Endothelial cell of hepatic sinusoid (primary cell): ENCODE results near the gene RPN2.

ENCODE experiments used
- in situ Hi-C: cut with HindIII; loops from 2 replicates; pipeline ENCODE4 v1.10.0; 2017; ENCODE audit warnings: low sequenced_read_pairs

Gene RPN2

DNA sequence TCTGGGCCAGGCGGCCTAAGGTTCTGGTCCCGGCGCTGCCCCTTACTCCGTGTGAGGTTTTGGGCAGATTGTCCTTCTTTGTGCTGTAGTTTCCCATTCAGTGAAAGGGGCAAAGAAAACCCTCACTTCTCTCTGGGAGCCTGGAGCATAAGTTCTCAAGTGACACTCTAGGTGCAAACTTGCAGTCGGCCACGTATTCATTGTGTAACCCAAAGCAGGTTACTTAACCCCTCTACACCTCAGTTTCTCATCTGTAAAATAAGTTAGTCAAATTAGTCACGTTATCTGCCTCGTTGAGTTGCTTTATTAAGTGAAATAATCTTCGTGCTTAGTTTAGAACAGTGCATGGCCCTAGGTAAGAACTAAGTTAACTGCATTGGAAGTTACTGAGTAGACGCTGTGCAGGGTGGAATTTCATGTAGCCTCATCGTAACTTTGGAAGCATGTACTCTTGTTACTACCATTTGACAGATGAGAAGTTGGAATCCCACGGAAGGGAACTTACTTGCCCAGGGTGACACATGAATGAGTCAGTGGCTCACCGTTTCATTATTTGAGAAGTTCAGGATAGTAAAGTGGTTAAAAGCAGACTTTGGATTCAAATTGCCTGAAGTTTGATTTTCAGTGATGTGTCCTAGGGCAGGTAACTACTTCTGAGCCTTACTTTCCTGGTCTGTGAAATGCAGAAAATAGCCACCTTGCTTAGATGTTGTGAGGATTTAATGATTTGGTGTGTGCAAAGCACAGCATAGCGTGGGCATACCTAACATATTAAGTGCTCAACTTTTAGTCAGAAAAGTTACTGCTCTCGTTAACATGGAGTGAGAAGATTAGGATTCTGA is 774 bp downstream of the RPN2 start:
- in situ Hi-C loops: no loop called here

DNA sequence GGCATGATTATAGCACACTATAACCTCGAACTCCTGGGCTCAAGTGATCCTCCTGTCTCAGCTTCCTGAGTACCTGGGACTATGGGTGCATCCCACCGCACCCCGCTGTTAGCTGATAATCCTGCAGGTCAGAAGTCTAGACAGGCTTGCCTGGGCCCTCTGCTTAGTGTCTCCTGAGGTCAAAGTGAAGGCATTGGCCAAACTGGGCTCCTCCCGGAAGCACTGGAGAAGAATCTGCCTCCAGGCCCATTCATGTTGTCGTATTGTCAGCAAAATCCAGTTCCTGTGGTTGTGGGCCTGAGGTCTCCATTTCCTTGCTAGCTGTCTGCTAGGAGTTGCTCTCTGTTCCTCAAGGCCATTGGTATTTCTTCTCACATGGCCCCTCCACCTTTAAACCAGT is 6.6 kb downstream of the RPN2 start:
- in situ Hi-C loops: no loop called here

DNA sequence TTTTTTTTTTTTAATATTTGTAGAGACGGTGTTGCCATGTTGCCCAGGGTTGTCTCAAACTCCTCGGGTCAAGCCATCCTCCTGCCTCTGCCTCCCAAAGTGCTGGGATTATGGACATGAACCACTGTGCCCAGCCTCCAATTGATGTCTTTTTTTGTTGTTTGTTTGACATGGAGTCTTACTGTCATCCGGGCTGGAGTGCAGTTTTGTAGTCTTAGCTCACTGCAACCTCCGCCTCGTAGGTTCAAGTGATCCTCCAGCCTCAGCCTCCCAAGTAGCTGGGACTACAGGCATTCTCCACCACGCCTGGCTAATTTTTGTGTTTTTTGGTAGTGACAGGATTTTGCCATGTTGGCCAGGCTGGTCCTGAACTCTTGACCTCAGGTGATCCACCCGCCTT is 9.7 kb downstream of the RPN2 start:
- in situ Hi-C loops: no loop called here

DNA sequence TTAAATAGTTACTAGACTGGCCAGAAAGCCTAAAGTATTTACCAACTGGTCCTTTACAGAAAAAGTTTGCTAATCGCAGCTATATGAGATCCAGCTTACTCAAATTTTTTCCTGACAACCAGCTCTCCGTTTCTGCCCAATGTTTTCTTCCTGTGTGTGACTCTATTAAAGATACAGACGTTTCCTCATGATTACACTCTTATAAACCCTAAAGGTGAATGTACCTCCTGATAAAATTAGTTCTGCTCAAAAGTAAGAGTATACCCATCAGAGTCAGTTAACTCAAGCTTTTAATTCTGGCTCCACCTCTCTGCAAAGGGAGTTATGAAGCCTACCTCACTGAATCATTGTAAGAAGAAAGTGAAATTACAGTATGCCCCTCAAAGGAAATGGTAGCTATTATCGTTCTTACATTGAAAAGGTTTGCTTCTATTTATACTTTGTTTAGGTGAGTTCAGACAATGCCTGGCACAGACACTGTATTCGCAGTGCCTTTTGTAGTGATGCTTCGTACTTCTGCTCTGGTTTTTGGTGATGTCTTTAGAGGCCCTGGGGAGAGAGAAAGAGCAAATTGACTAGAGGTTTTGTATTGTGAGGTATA is 10.4 kb downstream of the RPN2 start:
- in situ Hi-C loops: no loop called here

DNA sequence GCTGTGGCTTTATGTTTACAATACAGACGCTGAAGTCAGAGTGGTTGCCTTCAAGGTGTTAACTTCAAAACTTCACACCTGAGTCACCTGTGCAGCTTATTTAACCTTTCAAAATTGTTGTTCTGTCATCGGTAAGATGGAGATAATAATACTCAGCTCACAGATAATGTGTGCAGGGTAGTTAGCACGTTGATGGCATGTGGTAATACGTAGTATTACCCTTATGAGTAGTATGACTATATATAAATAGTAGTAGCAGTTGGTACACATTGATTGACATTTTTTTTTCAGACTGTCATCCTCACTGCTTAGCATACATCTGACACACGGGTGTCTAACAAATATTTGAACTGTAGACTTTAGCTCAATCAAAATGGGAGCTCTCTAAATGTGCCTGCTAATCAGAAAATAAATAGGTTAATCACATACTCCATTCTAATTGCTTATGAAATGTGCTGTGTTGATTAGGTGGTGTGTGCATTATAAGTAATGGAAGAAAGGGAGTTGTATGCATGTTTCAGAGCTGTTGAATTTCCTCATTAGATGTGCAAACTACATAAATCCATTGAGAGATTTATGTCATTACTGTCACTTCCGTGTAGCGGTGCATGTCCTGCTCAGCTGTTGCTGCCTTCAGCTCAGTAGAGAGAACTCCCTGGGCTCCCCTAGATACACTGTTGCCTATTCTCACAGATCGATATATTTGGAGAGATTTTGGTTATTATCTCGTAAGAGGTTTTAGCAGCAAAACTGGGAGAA is 11.4 kb downstream of the RPN2 start:
- in situ Hi-C loops: no loop called here

DNA sequence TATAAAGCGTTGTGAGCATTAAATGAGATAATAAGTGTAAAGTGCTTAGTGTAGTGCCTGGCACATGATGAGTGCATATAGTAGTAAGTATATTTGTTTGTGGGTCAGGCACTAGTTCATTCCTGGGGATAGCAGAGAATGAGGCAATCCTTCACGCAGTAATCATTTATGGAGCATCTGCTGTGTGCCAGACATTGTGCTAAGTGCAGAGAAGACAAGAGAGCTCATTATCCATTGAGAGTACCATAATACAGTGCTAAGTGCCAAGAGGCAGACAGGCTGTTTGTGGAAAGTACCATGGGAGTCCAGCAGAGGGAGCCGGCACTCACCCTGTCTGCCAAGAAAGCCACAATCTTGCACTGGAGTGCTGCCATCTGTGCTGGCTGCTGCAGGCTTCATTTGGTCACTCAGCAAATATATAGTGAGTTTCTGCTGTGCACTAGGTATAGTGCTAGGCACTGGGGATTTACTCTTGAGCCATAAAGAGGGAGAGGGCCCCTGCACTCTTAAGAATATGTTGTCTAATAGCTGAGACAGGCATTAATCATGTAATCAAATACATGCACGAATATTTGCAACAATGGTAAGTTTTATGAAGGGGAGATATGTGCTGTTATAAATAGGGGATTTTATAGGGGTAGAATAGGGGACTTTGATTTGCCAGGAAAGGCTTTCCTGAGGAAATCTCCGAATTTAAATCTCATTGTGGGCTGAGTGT is 13.2 kb downstream of the RPN2 start:
- in situ Hi-C loops: no loop called here

DNA sequence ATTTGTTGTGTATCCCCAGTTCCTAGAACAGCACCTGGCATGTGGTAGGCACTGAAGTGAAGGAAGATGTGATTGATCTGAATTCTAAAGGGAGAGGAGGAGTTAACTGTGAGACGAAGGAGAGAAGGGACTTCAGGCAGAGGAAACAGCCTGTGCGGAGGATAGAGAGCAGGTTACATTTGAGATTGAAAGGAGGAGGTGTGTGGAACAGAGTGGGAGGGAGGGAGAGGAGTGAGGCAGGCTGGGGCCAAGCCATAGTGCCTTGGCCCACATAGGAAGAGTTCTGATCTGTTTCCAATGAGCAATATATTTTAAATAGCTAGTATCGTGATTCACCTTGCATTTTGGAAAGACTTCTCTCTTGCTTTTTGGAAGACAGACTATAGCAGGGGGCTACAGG is 14.1 kb downstream of the RPN2 start:
- in situ Hi-C loops: no loop called here

DNA sequence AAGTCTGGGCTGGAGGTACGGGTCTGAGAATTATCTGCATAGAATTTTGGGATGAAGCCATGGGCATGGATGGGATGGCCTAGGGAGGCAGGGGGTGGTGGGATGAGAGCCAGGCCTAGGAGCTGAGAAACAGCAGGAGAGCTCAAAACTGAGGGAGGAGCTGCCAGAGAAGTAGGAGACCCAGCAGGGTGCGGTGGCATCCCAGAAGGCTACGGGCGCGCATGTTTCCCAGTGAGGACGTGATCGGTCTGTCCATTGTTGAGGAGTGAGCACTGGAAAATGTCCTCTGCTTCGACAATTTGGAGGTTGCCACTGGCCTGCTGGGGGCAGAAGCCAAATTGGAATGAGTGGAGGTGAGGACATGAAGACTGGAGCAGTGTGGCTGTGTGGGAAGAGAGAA is 14.7 kb downstream of the RPN2 start:
- in situ Hi-C loops: no loop called here

DNA sequence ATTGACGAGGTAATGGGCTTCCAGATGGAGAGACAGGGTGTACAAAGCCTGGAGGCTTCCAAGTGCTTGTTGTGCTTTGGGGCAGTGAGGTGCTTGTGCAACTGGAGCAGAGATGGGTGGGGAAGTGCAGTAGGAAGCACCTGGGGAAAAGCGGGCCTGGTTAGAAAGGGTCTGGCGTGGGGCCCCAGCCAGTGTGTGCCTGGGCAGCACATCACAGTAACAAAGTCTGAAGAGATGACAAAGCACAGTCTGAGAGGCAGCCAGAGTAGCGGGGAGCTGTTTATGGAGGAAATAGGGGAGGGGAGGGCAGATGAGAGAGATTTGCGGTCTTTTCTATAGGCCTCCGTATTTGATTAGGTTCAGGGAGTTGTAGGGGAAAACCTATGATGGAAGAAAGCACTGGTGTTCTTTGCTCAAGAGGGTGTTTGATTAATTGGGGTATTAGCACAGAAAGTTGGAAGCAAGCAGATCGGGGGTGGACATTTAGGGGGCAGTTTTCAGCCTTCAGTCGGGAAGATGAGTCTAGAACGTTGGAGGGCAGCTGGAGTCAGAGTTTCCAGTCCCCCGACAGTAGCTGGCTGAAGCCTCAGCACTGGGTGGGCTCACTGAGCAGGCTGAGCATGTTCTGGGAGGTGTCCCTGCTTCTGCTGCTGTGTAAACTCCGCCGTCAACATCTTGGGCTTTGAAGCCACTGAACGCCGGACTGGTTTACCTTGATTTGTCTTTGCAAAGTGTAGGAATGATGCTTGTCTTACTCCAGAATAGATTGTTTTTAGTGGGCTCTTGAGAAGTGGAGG is 15.7 kb downstream of the RPN2 start:
- in situ Hi-C loops: no loop called here

DNA sequence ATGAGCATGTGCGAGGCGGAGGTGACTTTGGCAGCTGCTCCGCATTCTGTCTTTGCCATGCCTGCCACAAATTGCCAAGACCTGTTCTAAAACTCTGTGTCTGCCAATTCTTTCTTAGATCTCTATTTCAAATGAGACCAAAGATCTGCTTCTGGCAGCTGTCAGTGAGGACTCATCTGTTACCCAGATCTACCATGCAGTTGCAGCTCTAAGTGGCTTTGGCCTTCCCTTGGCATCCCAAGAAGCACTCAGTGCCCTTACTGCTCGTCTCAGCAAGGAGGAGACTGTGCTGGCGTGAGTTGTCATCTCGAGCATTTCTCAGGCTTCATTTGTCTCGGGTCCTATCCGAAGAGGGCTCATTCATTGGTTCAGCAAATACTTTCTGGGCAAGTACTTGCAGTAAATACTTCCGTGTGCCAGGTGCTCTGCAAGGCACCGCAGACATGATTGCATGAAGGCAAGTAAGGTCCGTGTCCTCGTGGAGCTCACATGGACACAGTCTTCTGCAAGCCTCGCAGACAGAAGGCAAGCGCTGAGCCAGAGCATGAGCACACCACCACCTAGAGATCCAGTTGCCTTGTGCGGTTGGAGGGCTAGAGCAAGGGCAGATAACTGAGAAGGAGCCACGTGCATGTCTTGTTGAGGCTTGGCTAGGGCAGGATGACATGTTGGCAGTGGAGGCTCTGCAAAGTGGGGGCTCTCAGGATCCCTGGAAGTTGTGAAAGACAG is 20.0 kb downstream of the RPN2 start:
- in situ Hi-C loops: no loop called here

DNA sequence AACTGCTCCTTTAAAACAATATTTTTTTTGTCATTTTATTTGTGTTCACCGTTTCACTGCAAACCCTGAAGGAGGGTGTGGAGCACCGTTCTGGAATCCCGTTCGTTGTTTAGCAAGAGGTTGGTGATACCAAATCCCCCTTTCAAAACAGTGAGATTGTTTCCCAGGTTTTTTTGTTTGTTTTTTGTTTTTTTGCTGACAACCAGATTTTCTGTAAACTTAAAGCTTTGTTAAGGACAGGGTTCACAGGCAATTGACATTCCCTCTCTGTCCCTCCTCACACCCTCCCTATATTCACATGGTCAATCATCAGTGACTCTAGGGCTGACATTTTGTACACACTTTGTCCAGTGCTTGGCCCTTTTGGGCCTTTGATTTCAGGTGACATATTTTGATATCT is 21.2 kb downstream of the RPN2 start:
- in situ Hi-C loops: loop anchor here (5.0 kb wide), 1 partner anchor 52 kb away; no protein-coding TSS in a partner anchor

DNA sequence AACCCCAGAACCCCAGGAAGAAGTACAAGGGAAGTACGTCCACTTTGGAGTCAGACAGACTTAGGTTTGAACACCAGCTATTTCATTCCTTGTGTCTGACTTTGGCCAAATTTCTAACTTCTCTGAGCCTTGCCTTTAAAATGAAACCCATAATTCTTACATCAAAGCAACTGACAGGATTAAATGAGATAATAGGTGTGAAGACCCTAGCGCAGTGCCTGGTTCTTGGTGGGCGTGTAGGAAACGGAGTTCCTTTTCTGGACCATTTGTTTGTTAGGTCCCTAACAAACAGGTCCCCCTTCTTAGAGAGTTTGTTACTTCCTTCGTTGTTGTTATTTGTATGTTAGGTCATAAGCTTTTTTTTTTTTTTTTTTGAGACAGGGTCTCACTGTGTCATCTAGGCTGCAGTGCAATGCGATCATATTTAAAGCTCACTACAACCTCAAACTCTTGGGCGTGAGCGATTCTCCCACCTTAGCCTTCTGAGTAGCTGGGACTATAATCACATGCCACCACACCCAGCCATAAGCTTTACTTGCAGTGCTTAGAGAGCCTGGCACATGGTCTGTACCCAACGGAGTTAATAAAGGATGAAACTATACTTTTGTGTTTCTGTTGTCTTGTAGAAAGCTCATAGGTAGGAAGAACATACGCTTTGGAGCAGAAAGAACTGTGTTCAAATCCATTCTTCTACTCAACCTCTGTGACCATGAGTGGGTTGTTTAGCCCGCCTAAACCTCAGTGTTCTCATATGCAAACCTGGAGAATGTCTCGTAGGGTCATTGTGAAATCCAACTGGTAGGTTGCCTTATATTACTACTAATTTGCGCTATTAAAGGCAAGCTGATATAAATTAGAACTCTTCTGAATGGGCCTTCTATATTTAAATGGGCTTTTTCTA is 22.0 kb downstream of the RPN2 start:
- in situ Hi-C loops: loop anchor here (5.0 kb wide), 1 partner anchor 51 kb away; no protein-coding TSS in a partner anchor

DNA sequence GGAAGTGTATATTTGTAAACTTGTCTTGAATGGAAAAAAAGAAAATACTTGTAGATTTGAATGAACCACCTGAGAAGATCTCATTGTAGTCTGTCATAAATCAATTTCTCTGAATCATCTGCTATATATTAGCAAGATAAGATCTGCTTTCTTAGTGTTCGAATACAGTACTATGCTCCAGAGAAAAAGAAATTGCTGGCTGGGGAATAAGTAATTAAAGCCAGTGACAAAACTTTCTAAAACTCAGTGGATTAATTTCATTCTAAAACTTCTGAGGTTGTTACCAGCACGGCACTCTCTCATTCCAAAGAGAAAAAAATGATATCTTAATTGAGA is 22.7 kb downstream of the RPN2 start:
- in situ Hi-C loops: loop anchor here (5.0 kb wide), 1 partner anchor 51 kb away; no protein-coding TSS in a partner anchor

DNA sequence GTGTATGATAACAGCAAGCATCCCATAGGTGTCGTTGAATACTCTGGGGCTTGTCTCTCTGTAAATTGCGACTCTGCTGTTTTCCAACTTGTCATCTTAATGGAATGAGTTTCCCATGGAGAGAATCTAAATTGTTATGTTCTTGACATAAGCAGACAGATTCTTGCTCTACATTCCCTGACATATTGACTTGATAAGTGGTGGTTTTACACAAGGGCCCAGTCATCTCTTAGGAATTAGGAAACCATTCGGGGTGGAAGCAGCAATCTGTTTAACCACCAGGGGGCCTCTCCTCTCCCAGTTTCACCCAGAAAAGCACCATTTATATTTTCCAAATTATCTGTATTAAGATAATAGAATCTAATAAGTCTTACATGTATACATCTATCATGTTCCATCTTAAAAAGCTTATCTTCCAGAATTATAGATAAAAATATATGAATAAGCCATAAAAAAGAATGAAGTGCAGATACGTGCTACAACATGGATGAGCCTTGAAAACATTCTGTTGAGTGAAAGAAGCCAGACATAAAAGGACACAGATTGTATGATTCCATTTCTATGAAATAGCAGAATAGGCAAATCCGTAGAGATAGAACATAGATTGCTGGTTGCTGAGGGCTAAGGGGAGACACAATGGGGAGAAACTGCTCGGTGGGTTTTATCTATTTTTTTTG is 23.3 kb downstream of the RPN2 start:
- in situ Hi-C loops: loop anchor here (5.0 kb wide), 1 partner anchor 50 kb away; no protein-coding TSS in a partner anchor

DNA sequence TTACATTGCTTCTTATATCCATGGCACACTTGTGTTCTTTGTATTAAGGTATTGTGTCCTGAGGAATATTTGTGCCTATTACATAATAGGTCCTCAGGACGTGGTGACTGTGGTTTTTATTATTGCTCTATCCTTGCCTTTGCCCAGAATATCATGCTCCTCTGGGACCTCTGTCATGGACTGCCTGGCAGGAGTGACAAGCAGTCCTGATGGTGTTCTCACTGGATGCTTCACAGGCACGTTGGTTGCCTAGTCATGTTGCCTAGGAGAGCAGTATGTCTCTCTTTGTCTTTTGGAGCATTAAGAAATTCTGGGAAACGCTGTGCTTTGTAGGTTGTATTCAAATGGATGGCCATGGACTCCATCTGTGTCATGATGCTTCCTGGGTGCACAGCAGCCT is 24.9 kb downstream of the RPN2 start:
- in situ Hi-C loops: loop anchor here (5.0 kb wide), 1 partner anchor 48 kb away; no protein-coding TSS in a partner anchor

DNA sequence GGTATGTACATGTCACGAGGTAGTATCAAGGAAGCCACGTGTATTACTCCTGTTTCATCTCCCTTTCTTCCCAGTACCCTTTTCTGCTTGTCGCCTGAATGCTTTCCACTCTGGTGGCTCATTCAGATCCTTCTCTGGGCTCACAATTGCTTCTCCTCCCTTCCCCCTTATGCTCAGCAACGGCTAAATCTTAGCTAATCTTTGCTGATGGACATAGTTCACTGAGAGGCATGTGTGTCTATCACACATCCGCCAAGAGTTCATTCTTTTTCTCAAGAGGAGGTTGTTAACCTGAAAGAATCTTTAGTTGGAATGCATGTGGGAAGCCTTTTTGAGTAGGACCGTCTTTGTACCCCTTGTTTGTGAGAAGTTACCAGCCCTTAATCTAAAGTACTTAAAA is 26.0 kb downstream of the RPN2 start:
- in situ Hi-C loops: no loop called here

DNA sequence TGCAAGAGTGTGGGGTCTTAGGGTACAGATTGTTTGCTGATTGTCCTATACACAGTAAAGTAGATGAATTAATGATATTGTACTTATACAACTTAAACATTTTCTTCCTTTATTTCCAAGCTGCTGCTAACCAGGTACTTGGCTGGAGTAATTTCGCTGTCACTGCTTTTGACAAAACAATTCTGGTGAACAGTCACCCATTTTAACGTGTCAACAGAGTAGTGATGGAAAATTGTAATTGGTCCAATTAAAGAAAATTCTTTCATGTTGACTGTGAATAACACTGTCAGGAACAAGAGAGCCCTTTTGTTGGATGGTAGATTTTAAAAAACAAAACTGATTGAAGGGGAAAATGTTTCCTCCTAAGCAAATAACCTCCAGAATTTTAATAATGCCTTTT is 26.7 kb downstream of the RPN2 start:
- in situ Hi-C loops: no loop called here

DNA sequence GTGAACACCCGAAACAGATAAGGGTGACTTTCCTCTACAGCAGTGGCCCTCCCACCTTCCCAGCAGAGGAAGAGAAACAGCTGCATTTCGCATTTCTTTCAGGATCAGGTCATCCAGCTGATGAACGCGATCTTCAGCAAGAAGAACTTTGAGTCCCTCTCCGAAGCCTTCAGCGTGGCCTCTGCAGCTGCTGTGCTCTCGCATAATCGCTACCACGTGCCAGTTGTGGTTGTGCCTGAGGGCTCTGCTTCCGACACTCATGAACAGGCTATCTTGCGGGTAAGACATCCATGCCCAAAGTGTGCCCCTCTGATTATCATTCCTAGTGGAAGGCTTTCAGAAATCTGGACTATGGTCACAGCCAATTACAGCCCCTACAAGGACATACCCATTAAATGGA is 28.0 kb downstream of the RPN2 start:
- in situ Hi-C loops: no loop called here
